Coronary artery (tissue), 2 donors: ENCODE data around the gene GLYATL1.

ENCODE experiments used
- DNase-seq: peaks from one replicate; pipeline ENCODE4 v3.0.0-alpha.2; 2017; ENCODE audit warnings: low spot score
- H3K27ac ChIP-seq, 2 donors: fragments of 200-600 bp; sonication (generic); one replicate each; pipeline ENCODE4 v1.5.1; 2016 to 2019
- H3K4me3 ChIP-seq: fragments of 200-600 bp; sonication (generic); 2 replicates; pipeline ENCODE4 v1.5.1; 2016; ENCODE audit warnings: mild to moderate bottlenecking, moderate library complexity
- TF ChIP-seq, protein P1 (sequence below): fragments of 200-600 bp; sonication (generic); IDR thresholded peaks from one replicate; pipeline ENCODE4 v1.5.1; 2019; ENCODE audit warnings: antibody characterized with exemption

Gene GLYATL1

DNA sequence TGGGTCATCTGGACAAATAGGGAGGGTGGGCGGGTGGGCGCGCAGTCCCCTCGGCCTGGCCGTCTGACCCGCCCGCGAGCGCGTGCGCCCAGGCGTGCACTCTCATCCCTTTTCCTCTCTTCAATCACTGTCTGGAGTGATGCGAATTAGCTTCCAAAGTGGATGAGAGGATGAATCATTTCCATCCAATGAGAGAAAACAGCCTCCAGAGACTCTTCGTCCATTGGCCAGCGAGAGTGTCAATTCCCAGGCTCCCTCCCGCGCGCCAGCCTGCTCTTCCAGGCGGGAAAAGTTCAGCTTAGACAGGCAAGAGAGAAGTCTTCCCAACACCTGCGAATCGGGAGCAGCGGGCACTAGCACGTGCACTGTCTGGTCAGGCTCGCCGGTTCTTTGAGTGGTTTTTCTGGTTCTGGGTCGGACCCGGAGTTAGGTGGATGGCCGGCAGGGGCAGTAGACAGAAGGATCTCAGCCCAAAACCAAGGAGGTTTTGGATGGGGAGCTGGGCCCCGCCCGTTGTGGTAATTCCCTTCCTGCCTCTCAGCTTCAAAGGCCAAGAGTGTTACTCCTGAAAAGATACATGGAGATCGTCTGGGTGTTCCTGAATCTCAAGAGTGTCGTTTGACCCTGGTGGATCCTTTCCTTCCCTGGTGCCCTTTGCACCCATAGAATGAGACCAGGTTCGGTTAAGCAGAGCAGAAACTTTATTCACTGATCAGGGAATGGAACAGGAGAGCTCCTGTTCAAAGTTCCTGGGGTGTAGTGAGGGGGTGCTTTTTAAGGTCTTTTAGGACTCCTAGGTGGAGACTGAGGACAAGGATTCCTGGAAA, 33.4 kb upstream of the GLYATL1 start:
- TF ChIP-seq, protein P1, sequence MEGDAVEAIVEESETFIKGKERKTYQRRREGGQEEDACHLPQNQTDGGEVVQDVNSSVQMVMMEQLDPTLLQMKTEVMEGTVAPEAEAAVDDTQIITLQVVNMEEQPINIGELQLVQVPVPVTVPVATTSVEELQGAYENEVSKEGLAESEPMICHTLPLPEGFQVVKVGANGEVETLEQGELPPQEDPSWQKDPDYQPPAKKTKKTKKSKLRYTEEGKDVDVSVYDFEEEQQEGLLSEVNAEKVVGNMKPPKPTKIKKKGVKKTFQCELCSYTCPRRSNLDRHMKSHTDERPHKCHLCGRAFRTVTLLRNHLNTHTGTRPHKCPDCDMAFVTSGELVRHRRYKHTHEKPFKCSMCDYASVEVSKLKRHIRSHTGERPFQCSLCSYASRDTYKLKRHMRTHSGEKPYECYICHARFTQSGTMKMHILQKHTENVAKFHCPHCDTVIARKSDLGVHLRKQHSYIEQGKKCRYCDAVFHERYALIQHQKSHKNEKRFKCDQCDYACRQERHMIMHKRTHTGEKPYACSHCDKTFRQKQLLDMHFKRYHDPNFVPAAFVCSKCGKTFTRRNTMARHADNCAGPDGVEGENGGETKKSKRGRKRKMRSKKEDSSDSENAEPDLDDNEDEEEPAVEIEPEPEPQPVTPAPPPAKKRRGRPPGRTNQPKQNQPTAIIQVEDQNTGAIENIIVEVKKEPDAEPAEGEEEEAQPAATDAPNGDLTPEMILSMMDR: no peak
- peak overlapping the region; percentile 63 for H3K4me3 ChIP-seq
- DNase-seq: no peak
- peak overlapping the region in 1 of 2 donors; percentile 65 for H3K27ac ChIP-seq

DNA sequence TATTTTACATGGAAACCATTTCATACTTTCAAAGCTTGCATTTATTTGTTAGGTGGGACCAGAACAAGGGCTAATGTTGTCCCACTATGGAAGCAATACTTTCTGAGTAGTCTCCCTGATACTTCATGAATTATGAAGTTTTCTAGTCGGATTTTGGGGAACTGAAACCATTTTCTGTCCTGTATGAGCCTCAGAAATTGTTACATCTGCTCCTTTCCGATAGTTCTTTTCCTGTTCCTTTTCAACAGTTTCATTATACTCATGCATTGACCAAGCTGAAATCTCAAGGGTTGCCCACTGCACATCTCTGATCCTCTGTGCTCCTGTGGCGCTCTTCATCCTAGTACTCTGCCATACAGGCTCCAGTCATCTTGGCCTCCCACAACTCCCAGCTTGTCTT, 31.5 kb upstream of the GLYATL1 start:
- TF ChIP-seq, protein P1: no peak
- no peak overlapping the region for H3K27ac ChIP-seq
- no peak for DNase-seq
- no peak overlapping the region for H3K4me3 ChIP-seq

DNA sequence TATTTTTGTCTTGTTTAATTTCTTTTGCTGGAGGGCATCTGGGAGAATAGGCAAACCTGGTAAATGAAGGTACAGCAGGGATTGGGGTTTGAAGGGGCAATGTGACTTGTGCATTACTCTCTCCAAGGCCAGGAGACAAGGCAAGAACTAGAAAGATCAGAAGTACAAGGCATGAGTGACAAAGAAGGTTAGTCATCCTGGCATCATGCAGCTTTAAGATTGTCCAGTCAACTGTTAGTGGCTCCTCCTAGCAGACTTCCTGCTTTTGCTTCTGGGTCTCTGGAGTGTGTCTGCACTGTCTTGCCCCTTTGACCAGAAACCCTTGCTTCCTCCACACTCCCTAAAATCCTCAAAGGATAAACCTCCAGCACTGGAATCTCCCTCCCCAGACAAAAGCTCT, 27.2 kb upstream of the GLYATL1 start:
- DNase-seq: no peak
- no peak overlapping the region for H3K4me3 ChIP-seq
- no peak overlapping the region for H3K27ac ChIP-seq
- TF ChIP-seq, protein P1: no peak

DNA sequence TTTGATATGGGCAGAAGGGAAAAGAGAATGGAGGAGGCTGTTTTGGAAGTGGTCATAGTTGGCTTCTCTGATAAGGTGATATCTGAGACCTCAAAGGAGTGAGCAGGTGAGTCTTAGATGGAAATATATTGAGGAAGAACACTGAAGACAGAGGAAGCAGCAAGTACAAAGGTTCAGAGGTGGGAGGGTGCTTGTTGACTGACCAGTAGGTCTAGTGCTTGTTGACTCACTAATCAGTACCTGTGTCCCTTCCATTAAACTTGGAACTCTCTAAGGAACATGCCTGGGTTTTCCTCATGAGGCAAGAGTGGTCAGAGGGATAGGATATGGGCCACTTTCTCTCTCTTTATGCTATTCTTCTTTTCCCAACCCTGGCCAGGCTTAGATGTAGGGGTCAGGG, 25.6 kb upstream of the GLYATL1 start:
- Histone ChIP-seq H3K4me3 (no peak overlapping the region), H3K27ac (no peak overlapping the region)
- DNase-seq: no peak
- TF ChIP-seq, protein P1: no peak

DNA sequence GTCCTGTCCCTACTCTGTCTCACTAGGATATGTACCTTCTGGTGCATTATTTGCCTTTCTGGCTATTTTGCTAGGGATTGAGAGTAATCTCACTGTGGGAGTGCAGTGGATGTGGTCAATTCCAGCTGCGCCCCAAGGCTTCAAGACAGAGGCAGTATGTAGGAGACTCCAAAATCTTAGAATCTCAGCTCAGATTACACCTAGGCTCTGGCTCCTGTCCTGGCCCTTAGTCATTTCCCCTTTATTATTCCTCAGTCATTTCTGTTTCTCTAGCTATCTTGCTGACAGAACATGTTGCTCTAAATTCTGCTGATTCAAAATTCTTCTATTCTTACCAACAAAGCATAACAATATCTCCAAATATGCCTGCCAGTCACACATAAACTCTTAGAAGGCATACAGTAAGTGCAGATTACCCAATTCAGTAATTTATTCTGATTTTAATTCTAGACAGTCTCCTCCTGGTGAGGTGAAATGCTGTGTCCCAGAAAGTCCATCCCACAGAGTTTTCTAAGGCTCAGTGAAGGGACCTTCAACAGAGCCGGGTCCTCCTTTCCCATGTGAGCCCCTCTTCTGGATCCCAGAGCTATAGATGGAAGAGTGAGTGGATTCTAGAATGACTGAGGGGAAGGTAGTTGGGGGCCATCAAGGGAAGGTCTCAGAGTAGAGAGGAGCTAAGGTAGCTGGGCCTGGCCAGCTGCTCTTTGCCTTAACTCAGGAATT, 24.3 kb upstream of the GLYATL1 start:
- no peak for DNase-seq
- TF ChIP-seq, protein P1: no peak
- H3K27ac ChIP-seq: no peak overlapping the region
- H3K4me3 ChIP-seq: no peak overlapping the region

DNA sequence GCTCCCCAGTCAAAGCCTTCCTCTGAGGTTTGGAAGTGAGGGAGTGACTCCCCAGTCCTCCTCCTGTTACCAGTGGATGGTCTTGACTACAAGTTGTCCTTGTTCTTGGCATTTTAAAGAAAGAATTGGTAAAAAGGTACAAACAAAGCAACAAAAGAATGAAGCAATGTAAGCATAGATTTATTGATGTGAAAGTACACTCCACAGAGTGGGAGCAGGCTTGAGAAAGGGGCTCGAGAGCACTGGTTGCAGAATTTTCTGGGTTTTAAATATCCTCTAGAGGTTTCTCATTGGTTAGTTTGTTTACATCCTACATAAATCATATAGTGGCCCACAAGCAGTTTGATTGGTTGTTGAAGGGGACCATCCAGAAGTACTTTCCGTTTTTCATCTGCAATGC, 22.7 kb upstream of the GLYATL1 start:
- DNase-seq: no peak
- Histone ChIP-seq H3K4me3 (no peak overlapping the region), H3K27ac (no peak overlapping the region)
- TF ChIP-seq, protein P1: no peak
